Gastroesophageal sphincter (tissue), 4 donors: ENCODE data around the gene PBX1. TPM values are rescaled to one million over a fixed set of nuclear protein-coding genes. Genes with fewer than 3 reads are reported as not detected.

Experiments used
- ATAC-seq: fragments of 150-250 bp; one replicate; pipeline ENCODE4 v1.9.1; 2016; ENCODE audit warnings: mild to moderate bottlenecking, moderate library complexity
- H3K27ac ChIP-seq, 4 donors: fragments of 200-600 bp; sonication (generic) in 3 of 4; 1 replicate in 3 of 4; 2 replicates in 1 of 4; pipeline ENCODE4 v1.5.1; 2016 to 2019
- H3K27me3 ChIP-seq: fragments of 200-600 bp; sonication (generic); one replicate; pipeline ENCODE4 v1.5.1; 2019
- H3K36me3 ChIP-seq, 2 donors: fragments of 200-600 bp; sonication (generic); one replicate each; pipeline ENCODE4 v1.5.1; 2019; ENCODE audit warnings: control low read depth in 1 of 2
- H3K4me1 ChIP-seq, 3 donors: fragments of 200-600 bp; sonication (generic); 1 replicate in 2 of 3; 2 replicates in 1 of 3; pipeline ENCODE4 v1.5.1; 2016 to 2019; ENCODE audit warnings: control low read depth in 2 of 3
- H3K4me3 ChIP-seq, 2 donors: fragments of 200-600 bp; sonication (generic); one replicate each; pipeline ENCODE4 v1.5.1; 2019; ENCODE audit warnings: mild to moderate bottlenecking in 1 of 2, moderate library complexity in 1 of 2
- H3K9me3 ChIP-seq, 3 donors: fragments of 200-600 bp; sonication (generic); one replicate each; pipeline ENCODE4 v1.5.1; 2017 to 2019; ENCODE audit warnings: control low read depth in 2 of 3
- CTCF ChIP-seq, 4 experiments: fragments of 200-600 bp in 2 of 4; fragments of 450-650 bp in 2 of 4; sonication (generic) in 1 of 4; IDR thresholded peaks; one replicate each; pipeline ENCODE4 v1.5.1; 2017 to 2019; ENCODE audit warnings: antibody characterized with exemption in 4 of 4, mild to moderate bottlenecking in 2 of 4, moderate library complexity in 2 of 4
- EP300 ChIP-seq: sonication (generic); formaldehyde crosslinking; IDR thresholded peaks from one replicate; pipeline ENCODE4 v1.6.1; 2017; ENCODE audit warnings: antibody characterized with exemption, mild to moderate bottlenecking
- POLR2A ChIP-seq, 2 donors: fragments of 450-650 bp; IDR thresholded peaks; one replicate each; pipeline ENCODE4 v1.6.1; 2017; ENCODE audit warnings: antibody characterized with exemption in 2 of 2, mild to moderate bottlenecking in 2 of 2, moderate library complexity in 1 of 2
- POLR2AphosphoS5 ChIP-seq: sonication (generic); formaldehyde crosslinking; IDR thresholded peaks from one replicate; pipeline ENCODE4 v1.6.1; 2017; ENCODE audit warnings: antibody characterized with exemption
- WGBS, 2 donors: methylation state at CpG; one replicate each; pipeline ENCODE4 v1.1.5; 2018; ENCODE audit warnings: low coverage in 1 of 2; 5-methylcytosine and 5-hydroxymethylcytosine counted together
- total RNA-seq, 4 donors: library from RNA; depleted of rRNA; stranded (reverse); fragments of >200 nt; gene quantifications; one replicate each; pipeline ENCODE4 v1.1.0, GENCODE V29; 2016

PBX1 gene
- total RNA-seq, 4 donors from 2014 or later, result 75.8 to 177 (median 140) TPM

- WGBS, 2 donors, result 63 to 83% methylated on average over 2 of the region's 2 CpGs
- no peak for ATAC-seq
- TF ChIP-seq CTCF (IDR thresholded peaks at IDR 0.05) (no peak), EP300 (no peak), POLR2AphosphoS5 (no peak), POLR2A (IDR thresholded peaks at IDR 0.05) (no peak)
Measured at GRCh38 chr1:164855716-164856329, 296.8 kb downstream of the PBX1 start.

GRCh38 chr1:164856381-164856780 is 297.4 kb downstream of the PBX1 start:
- TF ChIP-seq CTCF (IDR thresholded peaks at IDR 0.05) (no peak), EP300 (no peak), POLR2AphosphoS5 (no peak), POLR2A (IDR thresholded peaks at IDR 0.05) (no peak)
- H3K4me1 ChIP-seq, result peaks cover 5 to 46% (median 16%) of the 10 kb centered on the region in 3 donors
- H3K27ac ChIP-seq, result peak overlapping the region in 3 of 4 donors; percentile 54 to 61 (median 55)
- H3K36me3 ChIP-seq, result no peaks in the 10 kb centered on the region
- 94 to 100% methylated on average over 1 to 2 of the region's 2 CpGs for WGBS, 2 donors
- no peaks in the 10 kb centered on the region for H3K9me3 ChIP-seq
- ATAC-seq, result no peak
- no peak overlapping the region for H3K4me3 ChIP-seq
- H3K27me3 ChIP-seq, result no peaks in the 10 kb centered on the region

More at GRCh38 chr1:164855716-164856329, 296.8 kb downstream of the PBX1 start:
- peak overlapping the region in 3 of 4 donors; percentile 33 to 55 (median 54) for H3K27ac ChIP-seq
- no peaks in the 10 kb centered on the region for H3K9me3 ChIP-seq
- no peak overlapping the region for H3K4me3 ChIP-seq
- no peaks in the 10 kb centered on the region for H3K36me3 ChIP-seq
- no peaks in the 10 kb centered on the region for H3K27me3 ChIP-seq
- peaks cover 5 to 52% (median 16%) of the 10 kb centered on the region in 3 donors for H3K4me1 ChIP-seq

- Histone ChIP-seq H3K27me3 (no peaks in the 10 kb centered on the region), H3K4me3 (no peak overlapping the region), H3K27ac (peak overlapping the region; percentile 53 to 61 (median 54)), H3K9me3 (no peaks in the 10 kb centered on the region), H3K36me3 (no peaks in the 10 kb centered on the region), H3K4me1 (peaks cover 5 to 36% (median 10%) of the 10 kb centered on the region in 3 donors)
- TF ChIP-seq EP300 (no peak), POLR2AphosphoS5 (no peak), POLR2A (IDR thresholded peaks at IDR 0.05) (no peak), CTCF (IDR thresholded peaks at IDR 0.05) (no peak)
- WGBS, 2 donors, result 100% methylated on average over 1 of the region's 1 CpG; no CpG with 5 or more reads in 1 of the 2 donors
- ATAC-seq, result no peak
Measured at GRCh38 chr1:164857439-164857838, 298.5 kb downstream of the PBX1 start.

- peak overlapping the region in 3 of 4 donors; percentile 54 to 61 (median 55) for H3K27ac ChIP-seq
- ATAC-seq, result no peak
Measured at GRCh38 chr1:164858096-164858632, 299.2 kb downstream of the PBX1 start.

More at GRCh38 chr1:164858096-164858632, 299.2 kb downstream of the PBX1 start:
- H3K4me1 ChIP-seq, result peaks cover 5 to 34% (median 10%) of the 10 kb centered on the region in 3 donors
- 20 to 48% methylated on average over 1 to 2 of the region's 2 CpGs for WGBS, 2 donors
- no peak overlapping the region for H3K4me3 ChIP-seq
- no peaks in the 10 kb centered on the region for H3K36me3 ChIP-seq
- H3K9me3 ChIP-seq, result no peaks in the 10 kb centered on the region
- TF ChIP-seq POLR2AphosphoS5 (no peak), EP300 (no peak), POLR2A (IDR thresholded peaks at IDR 0.05) (no peak), CTCF (IDR thresholded peaks at IDR 0.05) (no peak)
- H3K27me3 ChIP-seq, result no peaks in the 10 kb centered on the region
